Activated naive CD8-positive, alpha-beta T cell (primary cell): ENCODE measurements around the gene MYO7A.

Experiments used
- H3K27ac Mint-ChIP-seq: one replicate; pipeline ENCODE4 v1.8.0; 2021; ENCODE audit warnings: mixed read lengths
- H3K27me3 Mint-ChIP-seq: one replicate; pipeline ENCODE4 v1.8.0; 2021; ENCODE audit warnings: mixed read lengths
- H3K36me3 Mint-ChIP-seq: one replicate; pipeline ENCODE4 v1.8.0; 2021; ENCODE audit warnings: mixed read lengths
- H3K4me1 Mint-ChIP-seq: one replicate; pipeline ENCODE4 v1.8.0; 2021; ENCODE audit warnings: low read depth, mixed read lengths
- H3K4me3 Mint-ChIP-seq: one replicate; pipeline ENCODE4 v1.8.0; 2021; ENCODE audit warnings: mild to moderate bottlenecking, mixed read lengths
- H3K9me3 Mint-ChIP-seq: one replicate; pipeline ENCODE4 v1.8.0; 2021; ENCODE audit warnings: low read depth, mixed read lengths

Gene MYO7A

DNA sequence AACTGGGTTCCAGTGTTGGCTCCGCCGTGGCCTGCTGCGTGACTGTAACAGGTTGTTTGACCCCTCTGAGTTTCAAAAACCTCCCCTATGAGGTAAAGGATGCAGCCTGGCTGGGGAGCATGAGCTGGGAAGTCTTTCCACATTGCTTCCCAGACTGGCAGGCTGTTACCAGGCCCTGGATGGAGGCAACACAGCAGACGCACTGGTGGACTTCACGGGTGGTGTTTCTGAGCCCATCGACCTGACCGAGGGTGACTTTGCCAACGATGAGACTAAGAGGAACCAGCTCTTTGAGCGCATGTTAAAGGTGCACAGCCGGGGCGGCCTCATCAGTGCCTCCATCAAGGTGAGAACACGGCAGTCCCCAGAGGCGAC is 14.0 kb upstream of the MYO7A start:
- Mint-ChIP-seq H3K4me1 (no peaks in the 10 kb centered on the region), H3K9me3 (no peaks in the 10 kb centered on the region), H3K36me3 (no peaks in the 10 kb centered on the region), H3K4me3 (no peak overlapping the region), H3K27me3 (no peaks in the 10 kb centered on the region), H3K27ac (no peak overlapping the region)

DNA sequence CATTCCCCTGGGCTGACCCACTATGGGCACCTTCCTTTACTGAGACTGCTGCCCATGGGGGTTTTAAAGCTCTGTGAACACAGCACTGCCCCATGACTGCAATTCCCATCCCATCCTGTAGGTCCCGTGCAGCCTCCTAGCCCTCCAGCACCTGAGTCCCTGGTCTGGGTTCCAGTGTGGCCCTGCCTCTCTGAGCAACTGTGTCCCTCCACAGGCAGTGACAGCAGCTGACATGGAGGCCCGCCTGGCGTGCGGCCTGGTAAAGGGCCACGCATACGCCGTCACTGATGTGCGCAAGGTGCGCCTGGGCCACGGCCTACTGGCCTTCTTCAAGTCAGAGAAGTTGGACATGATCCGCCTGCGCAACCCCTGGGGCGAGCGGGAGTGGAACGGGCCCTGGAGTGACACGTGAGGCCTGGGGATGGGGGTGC is 12.8 kb upstream of the MYO7A start:
- no peak overlapping the region for H3K27ac Mint-ChIP-seq
- no peaks in the 10 kb centered on the region for H3K4me1 Mint-ChIP-seq
- no peaks in the 10 kb centered on the region for H3K9me3 Mint-ChIP-seq
- H3K4me3 Mint-ChIP-seq, result no peak overlapping the region
- no peaks in the 10 kb centered on the region for H3K36me3 Mint-ChIP-seq
- H3K27me3 Mint-ChIP-seq, result no peaks in the 10 kb centered on the region

DNA sequence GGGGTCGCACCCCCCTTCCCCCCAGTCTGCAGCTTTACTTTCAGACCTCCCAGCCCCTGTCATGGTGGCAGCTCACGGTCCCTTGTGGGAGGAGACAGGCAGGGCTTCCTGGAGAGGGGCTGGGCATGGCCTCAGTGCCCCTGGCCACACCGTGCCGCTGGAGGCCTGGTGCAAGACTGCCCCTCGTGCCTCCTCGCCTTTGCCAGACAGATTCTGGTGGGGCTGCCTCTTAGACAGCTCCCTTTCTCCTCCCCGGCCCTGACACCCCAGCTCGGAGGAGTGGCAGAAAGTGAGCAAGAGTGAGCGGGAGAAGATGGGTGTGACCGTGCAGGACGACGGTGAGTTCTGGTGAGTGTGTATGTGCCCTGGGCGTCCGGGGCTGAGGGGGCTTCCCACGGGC is 12.1 kb upstream of the MYO7A start:
- Mint-ChIP-seq H3K27ac (no peak overlapping the region), H3K27me3 (no peaks in the 10 kb centered on the region)

DNA sequence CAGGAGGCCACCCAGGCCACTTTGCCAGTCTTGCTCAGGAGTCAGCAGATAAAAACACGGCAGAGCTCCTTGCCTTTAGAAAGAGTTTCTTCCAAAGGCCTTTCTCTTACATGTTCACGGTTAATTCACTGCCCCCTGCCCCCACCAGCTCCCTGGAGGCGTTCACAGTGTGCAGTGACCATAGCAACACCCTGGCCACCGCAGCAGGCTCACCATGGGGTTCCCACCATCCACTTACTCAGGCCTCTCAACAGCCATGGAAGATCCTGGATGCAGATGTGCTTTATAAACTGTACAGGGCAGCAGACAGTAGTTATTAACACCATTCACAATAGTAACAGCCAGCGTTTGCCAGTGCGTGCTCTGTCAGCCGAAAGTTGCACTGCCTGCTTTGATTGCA is 10.6 kb upstream of the MYO7A start:
- no peaks in the 10 kb centered on the region for H3K9me3 Mint-ChIP-seq

More for the DNA sequence above, 12.1 kb upstream of the MYO7A start:
- Mint-ChIP-seq H3K9me3 (no peaks in the 10 kb centered on the region), H3K4me1 (no peaks in the 10 kb centered on the region), H3K36me3 (peaks cover 3% of the 10 kb centered on the region), H3K4me3 (no peak overlapping the region)

DNA sequence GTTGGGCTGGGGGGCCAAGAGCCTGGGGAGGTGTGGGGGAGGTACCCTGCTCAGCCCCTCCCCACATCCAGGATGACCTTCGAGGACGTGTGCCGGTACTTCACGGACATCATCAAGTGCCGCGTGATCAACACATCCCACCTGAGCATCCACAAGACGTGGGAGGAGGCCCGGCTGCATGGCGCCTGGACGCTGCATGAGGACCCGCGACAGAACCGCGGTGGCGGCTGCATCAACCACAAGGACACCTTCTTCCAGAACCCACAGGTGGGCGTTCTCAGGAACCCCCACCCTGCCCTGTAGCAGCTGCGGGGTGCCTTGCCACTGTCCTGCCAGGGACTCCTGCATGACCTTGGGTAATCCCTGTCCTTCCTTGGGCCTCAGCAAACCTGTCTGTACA is 10.0 kb upstream of the MYO7A start:
- H3K4me3 Mint-ChIP-seq, result no peak overlapping the region
- H3K4me1 Mint-ChIP-seq, result no peaks in the 10 kb centered on the region
- H3K9me3 Mint-ChIP-seq, result no peaks in the 10 kb centered on the region
- no peaks in the 10 kb centered on the region for H3K27me3 Mint-ChIP-seq
- peaks cover 4% of the 10 kb centered on the region for H3K36me3 Mint-ChIP-seq
- H3K27ac Mint-ChIP-seq, result no peak overlapping the region

More for the DNA sequence above, 10.6 kb upstream of the MYO7A start:
- Mint-ChIP-seq H3K4me1 (no peaks in the 10 kb centered on the region), H3K27ac (no peak overlapping the region), H3K4me3 (no peak overlapping the region), H3K27me3 (no peaks in the 10 kb centered on the region), H3K36me3 (peaks cover 4% of the 10 kb centered on the region)

DNA sequence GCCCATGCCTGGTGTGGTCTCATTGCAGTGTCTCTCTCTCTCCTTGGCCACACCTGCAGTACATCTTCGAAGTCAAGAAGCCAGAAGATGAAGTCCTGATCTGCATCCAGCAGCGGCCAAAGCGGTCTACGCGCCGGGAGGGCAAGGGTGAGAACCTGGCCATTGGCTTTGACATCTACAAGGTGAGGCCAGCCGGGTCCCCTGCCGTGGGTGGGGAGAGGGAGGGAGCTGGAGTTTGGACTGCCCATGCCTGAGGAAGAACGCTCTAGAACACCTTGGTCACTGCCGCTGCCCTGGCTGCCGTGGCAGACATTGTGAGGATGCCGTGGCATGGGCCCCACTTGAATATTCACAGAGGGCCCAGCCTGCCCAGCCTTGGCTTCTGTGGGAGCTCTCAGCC is 9.1 kb upstream of the MYO7A start:
- Mint-ChIP-seq H3K36me3 (peaks cover 4% of the 10 kb centered on the region), H3K27ac (no peak overlapping the region), H3K27me3 (no peaks in the 10 kb centered on the region), H3K4me1 (no peaks in the 10 kb centered on the region), H3K4me3 (no peak overlapping the region), H3K9me3 (no peaks in the 10 kb centered on the region)

DNA sequence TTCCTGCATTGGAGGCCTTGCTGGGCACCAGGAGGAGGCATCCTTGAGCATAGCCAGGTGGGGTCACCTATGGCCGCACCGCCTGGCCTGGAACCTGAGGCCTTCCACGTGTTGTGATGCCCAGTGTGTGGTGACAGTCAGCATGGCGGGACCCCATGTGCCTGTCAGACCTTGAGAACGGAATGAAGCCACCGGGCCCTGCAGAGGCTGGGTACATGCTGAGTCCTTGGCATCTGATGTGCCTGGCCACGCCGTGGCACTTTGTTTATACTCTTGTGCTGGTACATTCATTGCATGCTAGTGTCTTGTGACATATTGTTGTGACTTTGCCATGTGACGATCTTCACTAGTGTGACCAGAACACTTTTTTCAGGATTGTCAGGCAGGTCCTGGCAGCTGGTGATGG is 8.5 kb upstream of the MYO7A start:
- no peak overlapping the region for H3K27ac Mint-ChIP-seq
- no peaks in the 10 kb centered on the region for H3K9me3 Mint-ChIP-seq
- H3K36me3 Mint-ChIP-seq, result peaks cover 4% of the 10 kb centered on the region
- H3K4me1 Mint-ChIP-seq, result no peaks in the 10 kb centered on the region
- H3K27me3 Mint-ChIP-seq, result no peaks in the 10 kb centered on the region
- H3K4me3 Mint-ChIP-seq, result no peak overlapping the region

DNA sequence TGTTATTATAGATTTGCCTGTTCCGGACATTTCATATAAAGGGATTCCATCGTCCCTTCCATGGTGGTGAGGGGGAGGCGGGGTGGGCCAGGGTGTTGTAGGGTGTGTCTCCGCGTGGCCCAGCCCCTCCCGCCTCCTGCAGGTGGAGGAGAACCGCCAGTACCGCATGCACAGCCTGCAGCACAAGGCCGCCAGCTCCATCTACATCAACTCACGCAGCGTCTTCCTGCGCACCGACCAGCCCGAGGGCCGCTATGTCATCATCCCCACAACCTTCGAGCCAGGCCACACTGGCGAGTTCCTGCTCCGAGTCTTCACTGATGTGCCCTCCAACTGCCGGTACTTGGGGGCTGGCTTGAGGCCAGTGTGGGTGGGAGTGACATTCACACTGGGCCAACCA is 7.5 kb upstream of the MYO7A start:
- peaks cover 4% of the 10 kb centered on the region for H3K36me3 Mint-ChIP-seq
- no peak overlapping the region for H3K27ac Mint-ChIP-seq
- no peak overlapping the region for H3K4me3 Mint-ChIP-seq
- H3K9me3 Mint-ChIP-seq, result no peaks in the 10 kb centered on the region
- H3K27me3 Mint-ChIP-seq, result no peaks in the 10 kb centered on the region
- no peaks in the 10 kb centered on the region for H3K4me1 Mint-ChIP-seq

DNA sequence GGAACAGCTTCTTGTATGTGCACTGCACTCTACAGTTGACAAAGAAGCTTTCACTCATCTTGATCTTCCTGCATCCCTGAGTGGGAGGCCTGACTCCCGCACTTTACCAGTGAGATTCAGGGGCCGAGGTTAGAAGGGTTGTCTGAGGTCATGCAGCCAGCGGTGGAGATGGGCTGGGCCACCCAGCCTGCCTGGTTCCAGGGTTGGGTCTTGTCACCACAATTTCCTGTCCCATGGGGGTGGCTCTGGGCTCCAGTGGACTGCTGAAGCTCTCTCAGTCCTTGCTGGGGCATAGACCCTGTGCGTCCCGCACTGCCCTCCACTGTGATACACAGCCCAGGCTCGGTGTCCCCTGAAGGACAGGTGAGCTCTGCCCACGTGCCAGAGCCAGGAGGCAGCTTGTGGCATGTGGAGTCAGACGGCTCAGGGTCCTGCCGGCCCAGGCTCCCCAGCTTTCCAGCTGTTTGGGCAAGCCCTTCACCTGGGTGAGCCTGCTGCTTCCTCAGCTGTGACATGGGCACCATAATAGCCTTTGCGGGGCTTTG is 6.9 kb upstream of the MYO7A start:
- Mint-ChIP-seq H3K4me1 (no peaks in the 10 kb centered on the region), H3K4me3 (no peak overlapping the region), H3K27me3 (no peaks in the 10 kb centered on the region), H3K27ac (no peak overlapping the region), H3K9me3 (no peaks in the 10 kb centered on the region), H3K36me3 (peaks cover 4% of the 10 kb centered on the region)

DNA sequence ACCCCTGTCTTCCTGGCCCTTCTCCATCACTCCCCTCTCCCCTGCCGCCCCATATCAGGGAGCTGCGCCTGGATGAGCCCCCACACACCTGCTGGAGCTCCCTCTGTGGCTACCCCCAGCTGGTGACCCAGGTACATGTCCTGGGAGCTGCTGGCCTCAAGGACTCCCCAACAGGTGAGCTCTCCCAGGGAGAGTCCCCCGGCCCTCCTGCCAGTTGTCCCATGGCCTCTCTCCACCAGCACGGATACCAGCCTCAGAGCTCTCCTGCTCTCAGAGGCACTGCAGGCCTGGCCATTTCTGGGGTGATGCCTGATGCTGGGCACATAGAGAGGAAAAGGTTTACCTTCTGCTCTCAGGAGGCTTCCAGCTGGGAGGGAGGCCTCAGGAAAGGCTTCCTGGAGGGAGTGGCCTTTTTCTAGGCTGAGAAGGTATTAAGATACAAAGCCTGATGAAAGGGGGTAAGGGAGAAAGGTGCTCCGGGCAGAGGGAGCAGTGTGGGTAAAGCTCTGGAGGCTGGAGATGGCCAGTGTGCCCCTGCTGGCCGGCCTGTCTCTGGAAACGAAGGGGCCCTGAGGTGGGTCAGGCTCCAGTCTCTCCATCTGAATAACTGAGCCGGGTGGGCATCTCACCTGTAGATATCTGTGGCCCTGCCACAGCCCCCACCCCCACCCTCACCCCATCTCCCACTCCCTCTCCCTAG is 6.0 kb upstream of the MYO7A start:
- H3K4me1 Mint-ChIP-seq, result peaks cover 2% of the 10 kb centered on the region
- H3K4me3 Mint-ChIP-seq, result no peak overlapping the region
- no peaks in the 10 kb centered on the region for H3K9me3 Mint-ChIP-seq
- peaks cover 4% of the 10 kb centered on the region for H3K36me3 Mint-ChIP-seq
- no peaks in the 10 kb centered on the region for H3K27me3 Mint-ChIP-seq
- H3K27ac Mint-ChIP-seq, result no peak overlapping the region

DNA sequence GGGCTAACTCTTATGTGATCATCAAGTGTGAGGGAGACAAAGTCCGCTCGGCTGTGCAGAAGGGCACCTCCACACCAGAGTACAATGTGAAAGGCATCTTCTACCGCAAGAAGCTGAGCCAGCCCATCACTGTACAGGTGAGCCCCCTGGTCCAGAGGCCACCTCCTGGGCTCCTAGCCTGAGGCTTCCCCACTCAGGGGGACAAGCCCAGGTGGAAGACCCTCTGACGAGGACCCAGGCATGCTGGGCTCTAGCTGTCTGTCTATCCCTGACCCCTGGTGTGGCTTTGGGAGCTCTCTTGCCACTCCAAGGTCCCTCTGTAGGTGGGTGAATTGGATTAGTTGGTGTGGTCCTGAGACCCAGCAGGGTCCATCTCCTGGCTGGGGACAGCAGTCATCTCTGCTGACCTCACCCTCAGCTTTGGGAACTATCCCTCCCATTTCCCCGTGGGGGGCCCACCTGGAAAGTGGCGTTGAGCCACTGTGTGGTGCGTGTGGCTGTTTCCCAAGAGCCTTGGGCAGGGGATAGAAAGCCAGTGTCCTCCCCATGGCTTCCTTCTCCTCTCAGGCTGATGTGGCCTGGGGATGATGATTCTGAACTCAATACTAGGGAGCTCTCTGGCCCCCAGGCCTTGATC is 5.4 kb upstream of the MYO7A start:
- Mint-ChIP-seq H3K4me1 (peaks cover 7% of the 10 kb centered on the region), H3K4me3 (no peak overlapping the region), H3K36me3 (peaks cover 4% of the 10 kb centered on the region), H3K27ac (no peak overlapping the region), H3K27me3 (peaks cover 1% of the 10 kb centered on the region), H3K9me3 (no peaks in the 10 kb centered on the region)

DNA sequence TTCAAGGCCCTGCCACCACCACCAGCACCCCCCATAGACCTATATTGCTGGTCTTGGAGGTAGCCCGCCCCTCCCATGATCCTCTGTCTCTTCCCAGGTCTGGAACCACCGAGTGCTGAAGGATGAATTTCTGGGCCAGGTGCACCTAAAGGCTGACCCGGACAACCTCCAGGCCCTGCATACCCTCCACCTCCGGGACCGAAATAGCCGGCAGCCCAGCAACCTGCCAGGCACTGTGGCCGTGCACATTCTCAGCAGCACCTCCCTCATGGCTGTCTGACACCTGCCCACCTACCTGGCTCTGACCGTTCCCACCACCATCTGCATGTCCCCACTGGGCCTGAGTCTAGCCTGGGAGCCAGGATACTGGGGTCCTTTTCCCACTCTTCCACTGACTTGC is 4.5 kb upstream of the MYO7A start:
- peaks cover 1% of the 10 kb centered on the region for H3K27me3 Mint-ChIP-seq
- H3K27ac Mint-ChIP-seq, result no peak overlapping the region
- H3K36me3 Mint-ChIP-seq, result peaks cover 4% of the 10 kb centered on the region
- peaks cover 8% of the 10 kb centered on the region for H3K4me1 Mint-ChIP-seq
- no peak overlapping the region for H3K4me3 Mint-ChIP-seq
- H3K9me3 Mint-ChIP-seq, result no peaks in the 10 kb centered on the region

DNA sequence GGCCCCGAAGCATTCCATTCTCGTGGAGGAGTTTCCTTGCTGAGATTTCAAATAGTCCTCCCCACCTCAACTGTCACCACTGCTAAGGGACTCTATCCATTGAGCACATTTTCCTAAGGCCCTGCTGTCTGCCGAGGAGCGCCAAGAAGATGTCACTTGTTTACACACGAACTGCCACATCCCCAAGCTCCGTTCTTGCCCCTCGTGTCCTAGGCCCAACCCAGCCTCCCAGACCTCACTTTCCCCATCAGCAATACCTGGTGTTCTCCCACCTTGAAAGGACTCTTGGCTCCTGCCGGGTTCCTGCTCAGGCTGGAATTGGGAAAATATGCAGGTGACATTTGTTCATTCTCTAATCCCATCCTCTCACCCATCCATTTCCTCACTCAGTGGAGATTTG is 4.0 kb upstream of the MYO7A start:
- H3K4me3 Mint-ChIP-seq, result no peak overlapping the region
- peaks cover 4% of the 10 kb centered on the region for H3K36me3 Mint-ChIP-seq
- peaks cover 8% of the 10 kb centered on the region for H3K4me1 Mint-ChIP-seq
- H3K27me3 Mint-ChIP-seq, result peaks cover 1% of the 10 kb centered on the region
- no peaks in the 10 kb centered on the region for H3K9me3 Mint-ChIP-seq
- no peak overlapping the region for H3K27ac Mint-ChIP-seq

DNA sequence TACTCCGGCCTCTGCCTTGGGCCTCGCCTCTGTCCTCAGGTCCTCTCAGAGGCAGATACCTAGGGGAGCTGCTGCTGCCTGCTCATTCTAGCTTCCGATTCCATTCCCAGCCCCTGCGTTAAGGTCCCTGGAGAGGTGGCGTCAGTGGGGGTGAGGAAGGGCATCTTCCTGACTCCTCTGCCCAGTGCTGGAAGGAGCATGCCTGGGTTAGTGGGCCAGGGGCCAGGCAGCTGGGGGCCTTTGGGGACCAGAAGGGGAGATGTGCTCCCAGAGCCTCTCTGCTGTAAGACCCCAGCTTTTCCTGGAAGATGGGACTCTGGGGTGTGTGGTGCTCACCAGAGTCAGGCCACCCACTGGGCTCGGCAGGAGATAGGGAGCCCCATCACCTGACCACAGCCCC is 3.6 kb upstream of the MYO7A start:
- H3K27me3 Mint-ChIP-seq, result peaks cover 1% of the 10 kb centered on the region
- no peaks in the 10 kb centered on the region for H3K9me3 Mint-ChIP-seq
- no peak overlapping the region for H3K27ac Mint-ChIP-seq

DNA sequence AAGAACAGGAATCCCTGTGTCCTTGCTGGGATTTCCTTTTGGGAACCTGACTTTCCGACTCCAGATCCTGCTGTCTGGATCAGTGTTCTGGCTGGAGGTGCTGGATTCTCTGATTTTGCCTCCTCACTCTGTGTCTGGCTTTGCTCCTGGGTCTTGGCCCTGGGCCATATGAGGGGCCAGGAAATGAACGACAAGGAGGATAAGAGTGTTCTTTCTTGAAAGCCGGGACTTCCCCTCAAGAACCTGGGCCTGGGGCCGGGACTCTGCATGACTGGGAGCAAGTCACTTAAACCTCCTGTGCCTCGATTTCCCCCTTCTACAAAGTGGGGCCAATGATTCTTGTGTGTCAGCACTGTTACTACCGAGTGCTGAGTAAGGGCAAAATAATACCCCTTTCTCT is 2.9 kb upstream of the MYO7A start:
- Mint-ChIP-seq H3K27me3 (peaks cover 1% of the 10 kb centered on the region), H3K4me1 (peaks cover 8% of the 10 kb centered on the region), H3K36me3 (peaks cover 4% of the 10 kb centered on the region), H3K4me3 (no peak overlapping the region), H3K9me3 (no peaks in the 10 kb centered on the region), H3K27ac (no peak overlapping the region)

More for the DNA sequence above, 3.6 kb upstream of the MYO7A start:
- Mint-ChIP-seq H3K4me3 (no peak overlapping the region), H3K4me1 (peaks cover 8% of the 10 kb centered on the region), H3K36me3 (peaks cover 4% of the 10 kb centered on the region)

DNA sequence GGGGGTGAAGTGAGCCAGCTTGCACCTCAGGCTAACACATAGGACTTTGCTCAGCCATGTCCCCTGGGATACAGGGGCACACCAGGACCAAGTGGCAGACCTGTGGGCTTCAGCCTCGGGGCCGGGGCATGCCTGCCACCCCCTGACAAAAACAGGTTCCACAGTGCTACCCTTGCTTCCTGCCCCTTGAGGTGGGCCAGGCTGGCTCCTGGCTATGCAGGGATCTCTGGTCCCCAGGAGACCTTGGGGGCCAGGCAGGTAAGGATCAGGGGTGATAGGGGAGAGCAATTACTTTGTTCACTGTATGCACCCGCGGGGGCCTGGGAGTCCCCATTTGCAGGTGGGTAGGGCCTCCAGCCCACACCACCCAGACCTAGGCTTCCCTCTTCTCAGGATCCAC is 2.4 kb upstream of the MYO7A start:
- Mint-ChIP-seq H3K4me3 (no peak overlapping the region), H3K27me3 (peaks cover 1% of the 10 kb centered on the region), H3K36me3 (peaks cover 3% of the 10 kb centered on the region), H3K4me1 (peaks cover 8% of the 10 kb centered on the region), H3K27ac (no peak overlapping the region), H3K9me3 (no peaks in the 10 kb centered on the region)
